Thyroid gland (tissue), 4 donors: ENCODE data around the gene FNBP1. TPM values are rescaled to one million over a fixed set of nuclear protein-coding genes. Genes with fewer than 3 reads are reported as not detected.
"Not testable (repeated sequence)": the region's sequence is repeated elsewhere in the genome, so short reads cannot be mapped to it uniquely, and the experiment has no call there.

Experiments used
- DNase-seq, 2 donors: peaks; one replicate each; pipeline ENCODE4 v3.0.0-alpha.2; 2019
- H3K27ac ChIP-seq, 3 donors: fragments of 200-600 bp; sonication (generic); 1 replicate in 2 of 3; 2 replicates in 1 of 3; pipeline ENCODE4 v1.5.1; 2016 to 2019; ENCODE audit warnings: mild to moderate bottlenecking in 1 of 3, moderate library complexity in 1 of 3
- H3K27me3 ChIP-seq: fragments of 200-600 bp; sonication (generic); one replicate; pipeline ENCODE4 v1.5.1; 2019
- H3K36me3 ChIP-seq, 2 donors: fragments of 200-600 bp; sonication (generic); one replicate each; pipeline ENCODE4 v1.5.1; 2016 to 2019
- H3K4me1 ChIP-seq, 2 donors: fragments of 200-600 bp; sonication (generic); one replicate each; pipeline ENCODE4 v1.5.1; 2017 to 2019
- H3K4me3 ChIP-seq, 3 donors: fragments of 200-600 bp; sonication (generic); replicated peaks in 1 of 3; 1 replicate in 2 of 3; 2 replicates in 1 of 3; pipeline ENCODE4 v1.5.1; 2016; ENCODE audit warnings: mild to moderate bottlenecking in 1 of 3
- H3K9me3 ChIP-seq: fragments of 200-600 bp; sonication (generic); one replicate; pipeline ENCODE4 v1.5.1; 2017
- CTCF ChIP-seq, 6 experiments: fragments of 200-600 bp in 3 of 6; fragments of 450-650 bp in 3 of 6; sonication (generic) in 3 of 6; IDR thresholded peaks; one replicate each; pipeline ENCODE4 v1.5.1; 2016 to 2019; ENCODE audit warnings: antibody characterized with exemption in 6 of 6, mild to moderate bottlenecking in 2 of 6, inconsistent platforms in 1 of 6, moderate library complexity in 1 of 6
- POLR2A ChIP-seq, 2 donors: fragments of 450-650 bp; IDR thresholded peaks; one replicate each; pipeline ENCODE4 v1.6.1; 2017; ENCODE audit warnings: antibody characterized with exemption in 2 of 2, mild to moderate bottlenecking in 2 of 2, moderate library complexity in 1 of 2
- WGBS, 2 donors: methylation state at CpG; one replicate each; pipeline ENCODE4 v1.1.5; 2017; 5-methylcytosine and 5-hydroxymethylcytosine counted together
- intact Hi-C: fragments of 100-400 bp; cut with DNase I; formaldehyde crosslinking; loops from one replicate; pipeline ENCODE4 v1.15.1; 2023
- total RNA-seq, 4 donors: library from RNA; depleted of rRNA; stranded (reverse); fragments of >200 nt; gene quantifications; one replicate each; pipeline ENCODE4 v1.2.3, GENCODE V29; 2016

The FNBP1 gene
- total RNA-seq, 4 donors from 2014 or later, result 55.8 to 78.5 (median 76.0) TPM

GRCh38 chr9:129891569-129891968, 151.4 kb downstream of the FNBP1 start:
- WGBS, 2 donors, result 28 to 38% methylated on average over 4 of the region's 4 CpGs
- no peak for TF ChIP-seq CTCF (IDR thresholded peaks at IDR 0.05)
- TF ChIP-seq POLR2A (IDR thresholded peaks at IDR 0.05), result no peak
- peak; percentile 38 to 39 for DNase-seq
- H3K4me3 ChIP-seq, result no peak overlapping the region
- H3K36me3 ChIP-seq, result peaks cover 15 to 19% of the 10 kb centered on the region in 2 donors
- peaks cover 40 to 47% of the 10 kb centered on the region in 2 donors for H3K4me1 ChIP-seq
- intact Hi-C loops, result no loop called here
- no peaks in the 10 kb centered on the region for H3K27me3 ChIP-seq
- H3K27ac ChIP-seq, result peak overlapping the region; percentile 62 to 86 (median 76)
- H3K9me3 ChIP-seq, result no peaks in the 10 kb centered on the region

GRCh38 chr9:129890718-129891299, 152.2 kb downstream of the FNBP1 start:
- intact Hi-C loops, DNase-seq, H3K4me3 ChIP-seq, H3K27me3 ChIP-seq, H3K9me3 ChIP-seq: not testable (repeated sequence)
- Histone ChIP-seq H3K36me3 (peaks cover 15 to 16% of the 10 kb centered on the region in 2 donors), H3K4me1 (peaks cover 48 to 54% of the 10 kb centered on the region in 2 donors), H3K27ac (peak overlapping the region; percentile 62 to 86 (median 76))
- WGBS, 2 donors, result 86% methylated on average over 14 of the region's 14 CpGs

GRCh38 chr9:129889941-129890717, 152.9 kb downstream of the FNBP1 start:
- no peak for DNase-seq

GRCh38 chr9:129889122-129889940, 153.7 kb downstream of the FNBP1 start:
- no peak overlapping the region for H3K4me3 ChIP-seq
- TF ChIP-seq POLR2A (IDR thresholded peaks at IDR 0.05) (no peak), CTCF (IDR thresholded peaks at IDR 0.05) (no peak)
- intact Hi-C loops, result loop anchor here (5.0 to 10.0 kb wide), 3 partner anchors 153 to 345 kb away; partner anchors contain the start of gene FNBP1
- peak overlapping the region in 2 of 3 donors; percentile 76 to 86 for H3K27ac ChIP-seq
- WGBS, 2 donors, result 92 to 93% methylated on average over 31 of the region's 31 CpGs
- H3K4me1 ChIP-seq, result peaks cover 59 to 64% of the 10 kb centered on the region in 2 donors
- H3K9me3 ChIP-seq, result no peaks in the 10 kb centered on the region
- peaks cover 7 to 15% of the 10 kb centered on the region in 2 donors for H3K36me3 ChIP-seq
- no peak for DNase-seq
- H3K27me3 ChIP-seq, result no peaks in the 10 kb centered on the region

More at GRCh38 chr9:129889941-129890717, 152.9 kb downstream of the FNBP1 start:
- H3K36me3 ChIP-seq, result peaks cover 9 to 15% of the 10 kb centered on the region in 2 donors
- WGBS, 2 donors, result 82 to 86% methylated on average over 36 to 37 of the region's 37 CpGs
- TF ChIP-seq CTCF (IDR thresholded peaks at IDR 0.05) (no peak), POLR2A (IDR thresholded peaks at IDR 0.05) (no peak)
- H3K27me3 ChIP-seq, result no peaks in the 10 kb centered on the region
- H3K9me3 ChIP-seq, result no peaks in the 10 kb centered on the region
- peaks cover 52 to 59% of the 10 kb centered on the region in 2 donors for H3K4me1 ChIP-seq
- peak overlapping the region; percentile 62 to 86 (median 76) for H3K27ac ChIP-seq
- intact Hi-C loops, result loop anchor here (5.0 to 10.0 kb wide), 3 partner anchors 152 to 345 kb away; partner anchors contain the start of gene FNBP1
- H3K4me3 ChIP-seq, result no peak overlapping the region
